ENCODE data around the gene TENT4A.
"Not testable (repeated sequence)": the region's sequence is repeated elsewhere in the genome, so short reads cannot be mapped to it uniquely, and the experiment has no call there.

Gene TENT4A

GRCh38 chr5:6773342-6774035 lies 60.3 kb downstream of the TENT4A start:
- TF ChIP-seq, protein P1, sequence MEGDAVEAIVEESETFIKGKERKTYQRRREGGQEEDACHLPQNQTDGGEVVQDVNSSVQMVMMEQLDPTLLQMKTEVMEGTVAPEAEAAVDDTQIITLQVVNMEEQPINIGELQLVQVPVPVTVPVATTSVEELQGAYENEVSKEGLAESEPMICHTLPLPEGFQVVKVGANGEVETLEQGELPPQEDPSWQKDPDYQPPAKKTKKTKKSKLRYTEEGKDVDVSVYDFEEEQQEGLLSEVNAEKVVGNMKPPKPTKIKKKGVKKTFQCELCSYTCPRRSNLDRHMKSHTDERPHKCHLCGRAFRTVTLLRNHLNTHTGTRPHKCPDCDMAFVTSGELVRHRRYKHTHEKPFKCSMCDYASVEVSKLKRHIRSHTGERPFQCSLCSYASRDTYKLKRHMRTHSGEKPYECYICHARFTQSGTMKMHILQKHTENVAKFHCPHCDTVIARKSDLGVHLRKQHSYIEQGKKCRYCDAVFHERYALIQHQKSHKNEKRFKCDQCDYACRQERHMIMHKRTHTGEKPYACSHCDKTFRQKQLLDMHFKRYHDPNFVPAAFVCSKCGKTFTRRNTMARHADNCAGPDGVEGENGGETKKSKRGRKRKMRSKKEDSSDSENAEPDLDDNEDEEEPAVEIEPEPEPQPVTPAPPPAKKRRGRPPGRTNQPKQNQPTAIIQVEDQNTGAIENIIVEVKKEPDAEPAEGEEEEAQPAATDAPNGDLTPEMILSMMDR (IDR thresholded peaks at IDR 0.05; ENCODE audit: low read length, missing control alignments) = no peak
- no peak overlapping the region for H3K4me3 ChIP-seq (replicated peaks; ENCODE audit: low read depth, low read length)
- DNase-seq (ENCODE audit: low read depth) = no peak

- not testable (repeated sequence) for H3K4me3 ChIP-seq (replicated peaks; ENCODE audit: low read depth, low read length); DNase-seq (ENCODE audit: low read depth)
Measured at GRCh38 chr5:6774207-6774606, 61.0 kb downstream of the TENT4A start.

DNA sequence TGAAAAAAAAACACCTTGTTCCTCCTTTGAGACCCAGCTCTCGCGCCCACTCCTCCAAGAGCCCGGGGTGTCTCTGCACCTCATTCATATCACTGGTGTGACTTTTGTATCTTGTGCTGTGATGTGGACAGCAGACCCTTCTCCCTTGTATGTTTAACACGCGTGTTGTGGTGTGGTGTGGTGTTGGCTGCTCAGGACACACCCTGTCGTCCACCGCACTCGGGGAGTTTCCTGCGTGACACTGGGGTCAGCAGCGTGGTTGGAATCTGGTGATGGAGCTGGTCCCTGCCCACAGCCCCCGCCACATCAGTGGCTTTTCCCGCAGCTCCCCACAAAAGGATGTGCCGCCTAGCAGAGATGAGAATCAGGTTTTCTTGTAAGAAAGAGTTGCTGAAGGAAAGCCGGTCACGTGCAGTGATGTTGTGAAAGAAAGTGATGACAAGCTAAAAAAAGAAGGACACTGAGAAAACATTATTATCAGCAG lies 61.5 kb downstream of the TENT4A start:
- no peak overlapping the region for H3K4me3 ChIP-seq (replicated peaks; ENCODE audit: low read depth, low read length)

DNA sequence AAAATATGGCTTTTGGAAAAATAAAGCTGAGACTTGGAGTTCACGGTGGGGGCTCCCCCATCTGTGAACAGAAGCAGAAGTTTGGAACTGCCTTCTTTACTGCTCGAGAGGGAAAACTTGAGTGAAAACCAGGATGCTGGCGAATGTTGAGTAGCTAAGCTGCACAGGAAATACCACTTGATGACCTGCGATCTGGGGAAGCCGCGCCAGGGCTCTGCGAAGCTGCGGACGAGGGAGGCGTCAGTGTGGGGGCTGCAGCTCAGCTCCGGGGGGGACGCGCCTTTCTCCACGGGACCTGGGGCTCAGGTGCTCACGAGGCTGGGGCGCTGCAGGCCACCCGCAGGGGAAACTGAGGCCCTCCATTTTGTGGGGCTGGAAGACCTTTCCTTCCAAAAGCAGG lies 62.3 kb downstream of the TENT4A start:
- TF ChIP-seq, protein P1 (IDR thresholded peaks at IDR 0.05; ENCODE audit: low read length, missing control alignments) = no peak
- no peak for DNase-seq (ENCODE audit: low read depth)
- no peak overlapping the region for H3K4me3 ChIP-seq (replicated peaks; ENCODE audit: low read depth, low read length)

More for the DNA sequence above, 61.5 kb downstream of the TENT4A start:
- no peak for DNase-seq (ENCODE audit: low read depth)
- TF ChIP-seq, protein P1 (IDR thresholded peaks at IDR 0.05; ENCODE audit: low read length, missing control alignments) = no peak

GRCh38 chr5:6780802-6781391 lies 67.7 kb downstream of the TENT4A start:
- no peak overlapping the region for H3K4me3 ChIP-seq (replicated peaks; ENCODE audit: low read depth, low read length)
- no peak for DNase-seq (ENCODE audit: low read depth)
- TF ChIP-seq, protein P1 (IDR thresholded peaks at IDR 0.05; ENCODE audit: low read length, missing control alignments) = peak; percentile 34

DNA sequence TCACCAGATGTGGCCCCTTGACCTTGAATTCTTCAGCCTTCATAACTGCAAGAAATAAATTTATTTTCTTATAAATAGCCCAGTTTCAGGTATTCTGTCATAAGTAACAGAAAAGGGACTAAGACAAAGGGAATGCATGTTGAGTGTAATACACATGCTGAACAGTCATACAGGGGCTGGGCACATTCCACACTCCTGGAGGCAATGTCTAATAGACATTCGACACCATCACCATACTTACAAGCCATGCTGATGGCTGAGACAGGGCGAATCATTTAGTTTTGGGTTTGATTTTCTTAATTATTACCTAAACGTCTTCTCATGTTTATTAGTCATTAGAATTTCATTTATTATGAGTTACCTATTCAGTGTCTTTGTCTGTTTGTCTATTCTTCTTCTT lies 68.5 kb downstream of the TENT4A start:
- no peak for DNase-seq (ENCODE audit: low read depth)
- H3K4me3 ChIP-seq (replicated peaks; ENCODE audit: low read depth, low read length) = no peak overlapping the region
- TF ChIP-seq, protein P1 (IDR thresholded peaks at IDR 0.05; ENCODE audit: low read length, missing control alignments) = no peak

DNA sequence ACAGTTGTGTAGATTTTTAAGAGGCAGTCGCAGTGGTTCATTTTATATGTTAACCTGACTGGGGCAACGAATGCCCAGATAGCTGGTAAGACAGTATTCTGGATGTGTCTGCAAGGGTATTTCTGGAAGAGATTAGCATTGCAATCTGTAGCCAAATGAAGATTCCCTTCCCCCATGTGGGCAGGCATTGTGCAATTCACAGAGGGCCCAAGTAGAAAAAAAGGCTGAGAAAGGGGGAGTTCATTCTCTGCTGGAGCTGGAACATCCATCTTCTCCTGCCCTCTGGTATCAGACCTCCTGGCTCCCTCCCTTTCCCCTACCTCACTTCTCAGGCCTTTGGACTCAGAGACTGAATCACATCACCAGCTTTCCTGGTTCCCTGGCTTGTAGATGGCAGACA lies 70.6 kb downstream of the TENT4A start:
- DNase-seq (ENCODE audit: low read depth) = no peak
- TF ChIP-seq, protein P1 (IDR thresholded peaks at IDR 0.05; ENCODE audit: low read length, missing control alignments) = no peak
- H3K4me3 ChIP-seq (replicated peaks; ENCODE audit: low read depth, low read length) = no peak overlapping the region

Measured in fibroblast of pulmonary artery (primary cell).